GM21447 (cell line): ENCODE data around the gene ZNF536.

ENCODE experiments used
- ATAC-seq: cut with Tn5 transposase; IDR thresholded peaks from one replicate; pipeline ENCODE4 v1.9.1; 2021; ENCODE audit not compliant: unreplicated experiment

Gene ZNF536

GRCh38 chr19:30520735-30521479, 148.7 kb downstream of the ZNF536 start:
- ATAC-seq = no peak

GRCh38 chr19:30521937-30522336, 149.8 kb downstream of the ZNF536 start:
- no peak for ATAC-seq

GRCh38 chr19:30522341-30522740, 150.2 kb downstream of the ZNF536 start:
- no peak for ATAC-seq

- no peak for ATAC-seq
Observed at GRCh38 chr19:30523791-30524190, 151.6 kb downstream of the ZNF536 start.

- ATAC-seq = no peak
Observed at GRCh38 chr19:30525383-30525782, 153.2 kb downstream of the ZNF536 start.

GRCh38 chr19:30528919-30529318, 156.7 kb downstream of the ZNF536 start:
- no peak for ATAC-seq

- no peak for ATAC-seq
Observed at GRCh38 chr19:30529876-30530275, 157.7 kb downstream of the ZNF536 start.

- ATAC-seq = no peak
Observed at GRCh38 chr19:30530751-30531150, 158.6 kb downstream of the ZNF536 start.

- ATAC-seq = no peak
Observed at GRCh38 chr19:30535011-30535410, 162.8 kb downstream of the ZNF536 start.

- no peak for ATAC-seq
Observed at GRCh38 chr19:30536975-30537374, 164.8 kb downstream of the ZNF536 start.

GRCh38 chr19:30539315-30539714, 167.1 kb downstream of the ZNF536 start:
- no peak for ATAC-seq

- no peak for ATAC-seq
Observed at GRCh38 chr19:30539981-30540380, 167.8 kb downstream of the ZNF536 start.

GRCh38 chr19:30540761-30541160, 168.6 kb downstream of the ZNF536 start:
- no peak for ATAC-seq

GRCh38 chr19:30541575-30541974, 169.4 kb downstream of the ZNF536 start:
- ATAC-seq = no peak

- ATAC-seq = no peak
Observed at GRCh38 chr19:30543243-30543945, 171.2 kb downstream of the ZNF536 start.

GRCh38 chr19:30545752-30546151, 173.6 kb downstream of the ZNF536 start:
- no peak for ATAC-seq

GRCh38 chr19:30546332-30546731, 174.1 kb downstream of the ZNF536 start:
- no peak for ATAC-seq

GRCh38 chr19:30547246-30547645, 175.1 kb downstream of the ZNF536 start:
- ATAC-seq = no peak

- no peak for ATAC-seq
Observed at GRCh38 chr19:30549151-30549550, 177.0 kb downstream of the ZNF536 start.

GRCh38 chr19:30551271-30551670, 179.1 kb downstream of the ZNF536 start:
- no peak for ATAC-seq

GRCh38 chr19:30552593-30552992, 180.4 kb downstream of the ZNF536 start:
- ATAC-seq = no peak

- ATAC-seq = no peak
Observed at GRCh38 chr19:30555075-30555790, 183.0 kb downstream of the ZNF536 start.
